Iris pigment epithelial cell (primary cell): Measurements from ENCODE around the gene IFNA7.
"Not testable (repeated sequence)": the region's sequence is repeated elsewhere in the genome, so short reads cannot be mapped to it uniquely, and the experiment has no call there.

Source experiments
- DNase-seq: peaks from one replicate; pipeline ENCODE4 v3.0.0-alpha.2; 2011; ENCODE audit warnings: low read depth

IFNA7 gene

DNA sequence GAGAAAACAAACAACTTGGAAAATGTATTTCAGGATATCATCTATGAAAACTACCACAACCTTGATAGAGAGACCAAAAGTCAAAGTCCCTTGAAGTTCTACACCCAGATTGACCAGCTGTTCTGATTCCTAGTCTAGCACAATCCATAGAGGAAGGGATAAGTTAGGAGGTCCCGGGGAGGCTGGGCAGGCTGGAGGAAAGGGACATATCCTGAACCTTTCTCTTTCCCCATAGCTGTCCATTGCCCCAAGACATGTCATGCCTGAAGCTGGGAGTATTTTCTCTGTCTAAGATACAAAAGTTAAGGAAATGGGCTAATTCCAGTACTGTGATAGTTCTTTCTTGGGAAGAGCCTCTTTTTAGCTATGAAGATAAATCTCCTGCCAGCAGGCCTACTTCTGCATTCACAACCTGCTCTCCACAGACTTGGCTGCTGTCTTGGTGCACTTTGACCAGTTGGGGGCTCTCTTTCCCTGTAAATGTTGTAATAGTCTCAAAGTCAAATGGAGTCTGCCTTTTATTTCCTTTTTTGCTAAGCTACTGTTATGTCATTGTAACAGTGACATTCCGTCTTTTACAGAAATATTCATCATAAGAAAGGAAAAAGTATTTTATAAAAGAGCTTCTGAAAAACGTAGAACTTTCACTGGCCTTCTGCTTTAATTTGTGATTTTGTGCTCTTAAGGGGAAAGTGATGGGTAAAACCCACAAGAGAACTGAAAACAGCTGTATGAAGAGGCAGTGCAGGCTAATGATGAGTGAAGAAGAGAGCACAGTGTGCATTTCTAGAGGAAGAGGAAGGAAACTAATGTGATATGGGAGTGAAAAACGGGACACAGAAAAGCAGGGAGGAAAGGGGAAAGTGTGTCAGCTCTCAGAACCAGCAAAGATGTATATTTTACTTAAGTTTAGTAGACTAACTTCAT, 18.9 kb downstream of the IFNA7 start:
- DNase-seq = peak; percentile 8

GRCh38 chr9:21174671-21175070, 27.3 kb downstream of the IFNA7 start:
- DNase-seq = peak; percentile 31

DNA sequence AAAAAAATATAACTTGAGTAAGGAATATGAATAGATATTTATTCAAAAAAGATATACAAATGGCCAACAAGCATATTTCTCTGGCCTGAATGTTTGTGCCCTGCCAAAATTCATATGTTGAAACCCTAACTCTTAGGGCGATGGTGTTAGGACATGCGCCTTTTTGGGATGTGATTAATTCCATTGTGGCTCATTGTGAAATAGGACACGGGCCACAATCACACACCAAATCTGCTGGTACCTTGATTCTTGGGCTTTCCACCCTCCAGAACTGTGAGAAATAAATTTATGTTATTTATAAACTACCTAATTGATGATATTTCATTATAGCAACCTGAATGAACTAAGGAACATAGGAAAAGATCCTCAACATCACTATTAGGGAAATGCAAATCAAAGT, 29.8 kb downstream of the IFNA7 start:
- DNase-seq = no peak

- DNase-seq = no peak
Observed at GRCh38 chr9:21171351-21171750, 30.7 kb downstream of the IFNA7 start.

DNA sequence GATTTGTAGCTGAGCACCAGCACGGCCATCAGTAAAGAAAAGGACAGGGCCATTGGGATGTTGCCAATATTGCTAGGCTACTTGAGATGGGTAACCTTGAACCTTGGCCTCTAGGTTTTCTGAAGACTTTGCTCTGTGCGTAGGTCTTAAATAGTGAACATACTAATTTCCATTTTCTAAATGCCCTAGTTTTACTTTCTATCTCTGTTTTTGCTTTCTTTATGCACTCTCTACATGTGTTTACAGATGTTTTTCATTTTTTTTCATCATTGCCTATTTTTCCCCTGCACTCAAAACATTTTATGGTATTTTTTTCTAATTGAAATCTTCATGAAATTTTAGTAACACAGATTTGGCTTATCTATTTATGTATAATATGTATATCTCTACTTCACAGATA, 35.4 kb downstream of the IFNA7 start, which contains the start of gene IFNA21:
IFNA21 (minus strand) TSS at position 101 of the 400 bp plus-strand sequence; CDS start at position 53, 48 bp downstream.
- DNase-seq = not testable (repeated sequence)

GRCh38 chr9:21165516-21165915, 36.5 kb downstream of the IFNA7 start:
- no peak for DNase-seq

- peak; percentile 77 for DNase-seq
Observed at GRCh38 chr9:21160178-21160577, 41.8 kb downstream of the IFNA7 start.

DNA sequence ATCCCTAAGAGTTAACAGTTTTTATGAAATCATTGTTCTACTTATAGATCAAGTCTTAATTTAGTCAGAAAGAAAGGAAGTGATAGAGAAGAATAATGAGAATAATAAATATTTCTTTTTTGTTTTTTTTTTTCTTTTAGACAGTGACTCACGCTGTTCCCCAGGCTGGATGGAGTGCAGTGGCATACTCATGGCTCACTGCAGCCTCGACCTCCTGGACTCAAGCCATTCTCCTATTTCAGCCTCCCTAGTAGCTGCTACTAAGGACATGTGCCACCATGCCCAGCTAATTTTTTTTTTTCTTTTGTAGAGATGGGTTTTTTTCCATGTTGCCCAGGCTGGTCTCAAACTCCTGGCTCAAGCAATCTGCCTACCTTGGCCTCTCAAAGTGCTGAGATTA, 46.5 kb downstream of the IFNA7 start:
- DNase-seq = peak; percentile 28

DNA sequence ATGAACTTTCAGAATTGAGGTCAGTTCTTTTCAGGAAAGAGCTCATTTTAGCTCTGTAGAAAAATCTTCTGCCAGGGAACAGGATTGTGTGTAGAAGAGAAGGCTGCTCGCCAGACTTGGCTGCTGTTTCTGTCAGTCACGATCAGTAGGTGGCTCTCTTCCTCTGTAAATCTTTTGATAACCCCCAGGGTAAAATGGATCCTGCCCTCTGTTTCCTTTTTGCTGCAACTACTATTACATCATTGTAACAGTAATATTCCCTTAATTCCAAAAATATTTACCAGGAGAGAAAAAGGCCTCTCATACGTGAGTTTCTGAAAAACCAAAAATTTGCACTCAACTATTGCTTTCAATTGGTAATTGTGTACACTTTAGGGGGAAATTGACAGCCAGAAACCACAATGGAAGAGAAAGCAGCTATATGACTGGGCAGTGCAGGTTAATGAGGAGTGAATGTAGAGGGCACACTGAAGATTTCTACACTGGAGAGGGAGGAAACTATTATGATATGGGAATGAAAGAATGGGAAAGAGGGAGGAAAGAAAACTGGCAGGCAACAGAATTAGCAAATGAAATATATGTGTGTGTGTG, 47.9 kb downstream of the IFNA7 start:
- DNase-seq = peak; percentile 34

GRCh38 chr9:21153336-21154017, 48.5 kb downstream of the IFNA7 start:
- DNase-seq = peak; percentile 37
